ENCODE measurements around the gene CALML5. TPM values are rescaled to one million over a fixed set of nuclear protein-coding genes. Genes with fewer than 3 reads are reported as not detected.

CALML5 gene
- total and polyA plus RNA-seq, 4 donors: not detected

DNA sequence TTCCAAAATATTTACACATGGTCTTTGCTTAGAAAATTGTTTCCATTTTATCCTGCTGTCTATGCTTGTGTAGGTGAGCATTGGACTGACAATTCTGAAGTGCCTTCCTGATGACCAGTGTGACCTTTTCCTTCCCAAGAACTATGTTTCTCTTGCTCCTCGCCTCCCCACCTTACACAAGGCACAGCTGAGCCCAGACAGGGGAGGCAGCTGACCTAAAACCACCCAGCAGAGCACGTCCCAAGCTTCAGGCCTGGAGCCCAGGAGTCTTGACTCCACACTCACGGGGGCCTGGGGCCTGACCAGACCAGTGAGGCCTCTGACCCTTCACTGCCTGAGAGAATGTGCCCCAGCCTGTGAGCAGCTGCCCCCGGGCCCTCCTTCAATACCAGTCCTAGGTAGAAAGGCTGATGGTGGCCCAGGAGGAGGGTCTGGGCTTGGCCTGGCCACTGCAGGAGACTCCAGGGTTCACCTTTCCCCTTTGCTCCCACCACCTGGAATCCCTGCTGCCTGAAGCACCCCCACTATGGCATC, 7.0 kb downstream of the CALML5 start:
- Histone ChIP-seq H3K4me3 (no peak overlapping the region), H3K27me3 (ENCODE audit: control insufficient read depth in 3 of 3, insufficient read depth in 3 of 3, low read length in 2 of 3) (no peaks in the 10 kb centered on the region), H3K36me3 (ENCODE audit: control insufficient read depth in 4 of 4, insufficient read depth in 4 of 4, low read length in 4 of 4) (no peaks in the 10 kb centered on the region), H3K9me3 (ENCODE audit: control insufficient read depth in 4 of 4, insufficient read depth in 3 of 4, low read length in 3 of 4) (peaks cover 0 to 8% (median 0%) of the 10 kb centered on the region in 4 donors), H3K9ac (ENCODE audit: insufficient read depth in 1 of 2, low read length in 2 of 2) (no peak overlapping the region), H3K4me1 (ENCODE audit: control insufficient read depth in 5 of 5, insufficient read depth in 5 of 5, low read length in 5 of 5) (peaks cover 0 to 4% (median 0%) of the 10 kb centered on the region in 5 donors), H3K27ac (ENCODE audit: low read depth in 1 of 2, low read length in 1 of 2) (no peak overlapping the region)
- ATAC-seq (ENCODE audit: insufficient read depth, low FRiP score): no peak
- 94 to 95% methylated on average over 4 of the region's 4 CpGs for WGBS, 2 donors
- TF ChIP-seq, protein P1, sequence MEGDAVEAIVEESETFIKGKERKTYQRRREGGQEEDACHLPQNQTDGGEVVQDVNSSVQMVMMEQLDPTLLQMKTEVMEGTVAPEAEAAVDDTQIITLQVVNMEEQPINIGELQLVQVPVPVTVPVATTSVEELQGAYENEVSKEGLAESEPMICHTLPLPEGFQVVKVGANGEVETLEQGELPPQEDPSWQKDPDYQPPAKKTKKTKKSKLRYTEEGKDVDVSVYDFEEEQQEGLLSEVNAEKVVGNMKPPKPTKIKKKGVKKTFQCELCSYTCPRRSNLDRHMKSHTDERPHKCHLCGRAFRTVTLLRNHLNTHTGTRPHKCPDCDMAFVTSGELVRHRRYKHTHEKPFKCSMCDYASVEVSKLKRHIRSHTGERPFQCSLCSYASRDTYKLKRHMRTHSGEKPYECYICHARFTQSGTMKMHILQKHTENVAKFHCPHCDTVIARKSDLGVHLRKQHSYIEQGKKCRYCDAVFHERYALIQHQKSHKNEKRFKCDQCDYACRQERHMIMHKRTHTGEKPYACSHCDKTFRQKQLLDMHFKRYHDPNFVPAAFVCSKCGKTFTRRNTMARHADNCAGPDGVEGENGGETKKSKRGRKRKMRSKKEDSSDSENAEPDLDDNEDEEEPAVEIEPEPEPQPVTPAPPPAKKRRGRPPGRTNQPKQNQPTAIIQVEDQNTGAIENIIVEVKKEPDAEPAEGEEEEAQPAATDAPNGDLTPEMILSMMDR (IDR thresholded peaks at IDR 0.05; ENCODE audit: control extremely low read depth, extremely low read depth): no peak
- no peak for DNase-seq

DNA sequence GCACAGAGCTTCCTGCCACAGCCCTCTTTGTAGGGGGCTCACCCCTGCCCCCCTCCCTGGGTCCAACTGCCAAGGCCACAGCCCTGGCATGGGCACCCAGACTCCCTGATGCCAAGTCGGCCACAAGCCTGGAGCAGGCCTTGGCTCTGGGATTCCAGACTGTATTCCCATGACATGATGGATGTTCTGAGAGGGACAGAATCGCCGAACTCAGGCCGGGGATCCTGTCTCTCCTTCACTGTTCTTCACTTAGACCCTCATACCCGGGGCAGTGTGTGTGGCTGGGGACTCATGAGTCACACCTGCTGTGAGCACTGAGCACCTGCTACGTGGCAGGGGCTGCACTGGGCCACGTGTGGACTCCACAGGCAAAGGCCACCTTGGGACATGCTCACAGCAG, 7.9 kb downstream of the CALML5 start:
- DNase-seq: no peak

DNA sequence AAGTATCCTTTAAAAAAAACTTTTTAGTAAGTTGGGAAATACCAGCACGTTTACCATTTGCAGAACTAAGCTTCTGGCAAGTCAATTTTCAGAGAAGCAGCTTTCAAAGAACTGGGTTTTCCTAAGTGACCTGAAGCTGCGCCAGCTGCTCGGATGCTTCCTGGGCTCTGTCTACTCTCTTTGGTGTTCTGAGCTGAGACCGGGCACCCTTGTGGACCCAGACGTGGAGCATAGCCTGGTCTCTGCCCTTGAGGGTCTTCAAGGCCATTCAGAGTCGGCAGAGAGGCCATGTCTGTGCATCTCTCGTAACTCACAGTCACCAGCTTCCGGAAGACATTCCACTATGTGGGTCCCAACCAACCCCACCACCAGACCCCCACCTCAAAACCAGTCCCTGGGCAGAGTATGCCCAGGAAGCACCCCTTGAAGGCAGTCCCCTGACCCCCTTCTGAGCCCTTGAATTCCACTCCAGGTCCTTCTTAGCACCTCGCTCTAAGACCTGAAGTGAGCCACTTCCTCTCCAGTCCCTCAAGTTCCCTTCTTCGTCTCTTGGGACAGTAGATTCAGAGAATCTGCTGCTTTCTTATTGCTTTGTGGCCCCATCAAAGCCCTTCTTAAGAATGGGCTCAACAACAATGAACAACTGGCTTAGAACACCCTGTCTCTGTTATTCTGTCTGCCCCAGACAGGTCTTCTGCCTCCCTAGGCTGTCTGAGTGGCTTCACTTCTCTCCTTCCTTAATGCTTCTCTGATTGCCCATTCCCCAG, 8.5 kb downstream of the CALML5 start:
- TF ChIP-seq, protein P1 (IDR thresholded peaks at IDR 0.05; ENCODE audit: control extremely low read depth, extremely low read depth): no peak

More for the DNA sequence above, 7.9 kb downstream of the CALML5 start:
- Histone ChIP-seq H3K4me3 (no peak overlapping the region), H3K4me1 (ENCODE audit: control insufficient read depth in 5 of 5, insufficient read depth in 5 of 5, low read length in 5 of 5) (peaks cover 0 to 6% (median 0%) of the 10 kb centered on the region in 5 donors), H3K36me3 (ENCODE audit: control insufficient read depth in 4 of 4, insufficient read depth in 4 of 4, low read length in 4 of 4) (no peaks in the 10 kb centered on the region), H3K27ac (ENCODE audit: low read depth in 1 of 2, low read length in 1 of 2) (no peak overlapping the region), H3K9ac (ENCODE audit: insufficient read depth in 1 of 2, low read length in 2 of 2) (no peak overlapping the region), H3K9me3 (ENCODE audit: control insufficient read depth in 4 of 4, insufficient read depth in 3 of 4, low read length in 3 of 4) (peaks cover 0 to 8% (median 0%) of the 10 kb centered on the region in 4 donors), H3K27me3 (ENCODE audit: control insufficient read depth in 3 of 3, insufficient read depth in 3 of 3, low read length in 2 of 3) (no peaks in the 10 kb centered on the region)
- TF ChIP-seq, protein P1 (IDR thresholded peaks at IDR 0.05; ENCODE audit: control extremely low read depth, extremely low read depth): no peak
- 91 to 92% methylated on average over 7 of the region's 7 CpGs for WGBS, 2 donors
- ATAC-seq (ENCODE audit: insufficient read depth, low FRiP score): no peak

More for the DNA sequence above, 8.5 kb downstream of the CALML5 start:
- no peaks in the 10 kb centered on the region for H3K27me3 ChIP-seq (ENCODE audit: control insufficient read depth in 3 of 3, insufficient read depth in 3 of 3, low read length in 2 of 3)
- H3K9ac ChIP-seq (ENCODE audit: insufficient read depth in 1 of 2, low read length in 2 of 2): no peak overlapping the region
- no peak overlapping the region for H3K27ac ChIP-seq (ENCODE audit: low read depth in 1 of 2, low read length in 1 of 2)
- no peak for ATAC-seq (ENCODE audit: insufficient read depth, low FRiP score)
- H3K9me3 ChIP-seq (ENCODE audit: control insufficient read depth in 4 of 4, insufficient read depth in 3 of 4, low read length in 3 of 4): peaks cover 0 to 8% (median 0%) of the 10 kb centered on the region in 4 donors
- WGBS, 2 donors: 79 to 87% methylated on average over 10 of the region's 10 CpGs
- no peaks in the 10 kb centered on the region for H3K36me3 ChIP-seq (ENCODE audit: control insufficient read depth in 4 of 4, insufficient read depth in 4 of 4, low read length in 4 of 4)
- H3K4me3 ChIP-seq: no peak overlapping the region
- peaks cover 0 to 9% (median 0%) of the 10 kb centered on the region in 5 donors for H3K4me1 ChIP-seq (ENCODE audit: control insufficient read depth in 5 of 5, insufficient read depth in 5 of 5, low read length in 5 of 5)
- DNase-seq: no peak
